K562 (cell line): ENCODE results near the gene FAM169A. TPM values are rescaled to one million over a fixed set of nuclear protein-coding genes. Genes with fewer than 3 reads are reported as not detected.

Source experiments
- ARHGAP35 ChIP-seq: fragments of 450-650 bp; IDR thresholded peaks from 2 replicates; pipeline ENCODE4 v1.6.1; 2018; ENCODE audit not compliant: partially characterized antibody
- ATF1 ChIP-seq, 2 experiments: fragments of 450-650 bp in 1 of 2; IDR thresholded peaks; 2 replicates each; pipeline ENCODE4 v1.6.1; 2016; ENCODE audit warnings: missing compliant biosample characterization in 1 of 2, missing genetic modification characterization in 1 of 2
- CBX5 ChIP-seq: IDR thresholded peaks from 2 replicates; pipeline ENCODE4 v1.6.1; 2014; ENCODE audit warnings: low read depth, borderline replicate concordance
- CCNT2 ChIP-seq: IDR thresholded peaks from 2 replicates; pipeline ENCODE4 v1.6.1; 2011; ENCODE audit warnings: borderline replicate concordance, low read depth, mild to moderate bottlenecking, moderate library complexity, mixed read lengths, low read length; ENCODE audit not compliant: insufficient read length; ENCODE audit errors: extremely low read depth
- FOXO4 ChIP-seq: fragments of 450-650 bp; formaldehyde crosslinking; IDR thresholded peaks from 2 replicates; pipeline ENCODE4 v1.4.0; 2020; ENCODE audit warnings: mild to moderate bottlenecking, moderate library complexity
- MXI1 ChIP-seq: IDR thresholded peaks from 2 replicates; pipeline ENCODE4 v1.6.1; 2011; ENCODE audit warnings: low read depth, mild to moderate bottlenecking, improper control_type of control experiment, low read length
- NCOA2 ChIP-seq, 2 experiments: fragments of 450-650 bp; IDR thresholded peaks; 2 replicates each; pipeline ENCODE4 v1.6.1; 2018; ENCODE audit warnings: mild to moderate bottlenecking in 2 of 2, moderate library complexity in 1 of 2; ENCODE audit not compliant: partially characterized antibody in 2 of 2
- NFRKB ChIP-seq: fragments of 450-650 bp; IDR thresholded peaks from 2 replicates; pipeline ENCODE4 v1.6.1; 2016; ENCODE audit warnings: low read depth
- NFXL1 ChIP-seq: fragments of 450-650 bp; formaldehyde crosslinking; IDR thresholded peaks from 2 replicates; pipeline ENCODE4 v1.4.0; 2021; ENCODE audit warnings: mild to moderate bottlenecking
- NR1H2 ChIP-seq: sonication (generic); formaldehyde crosslinking; IDR thresholded peaks from 2 replicates; pipeline ENCODE4 v1.4.0; 2020; ENCODE audit warnings: mild to moderate bottlenecking, missing genetic modification reagents
- PCBP1 ChIP-seq: fragments of 200-400 bp; formaldehyde crosslinking; IDR thresholded peaks from 2 replicates; pipeline ENCODE4 v1.6.1; 2018; ENCODE audit warnings: mild to moderate bottlenecking, low read depth, low read length; ENCODE audit not compliant: poor library complexity, severe bottlenecking
- RAD21 ChIP-seq, 2 experiments: fragments of 250-450 bp in 1 of 2; fragments of 450-650 bp in 1 of 2; sonication (Bioruptor Pico) in 1 of 2; formaldehyde crosslinking in 1 of 2; IDR thresholded peaks in 1 of 2; conservative IDR thresholded peaks in 1 of 2; 2 replicates each; pipeline versions ENCODE4 v1.4.0 to v1.8.0; 2020 to 2022; ENCODE audit warnings: mild to moderate bottlenecking in 2 of 2, moderate library complexity in 1 of 2
- RB1 ChIP-seq: fragments of 450-650 bp; IDR thresholded peaks from 2 replicates; pipeline ENCODE4 v1.6.1; 2017; ENCODE audit warnings: low read depth, mild to moderate bottlenecking
- SMARCC2 ChIP-seq: fragments of 450-650 bp; IDR thresholded peaks from 2 replicates; pipeline ENCODE4 v1.6.1; 2017; ENCODE audit warnings: antibody characterized with exemption, moderate library complexity, mild to moderate bottlenecking, low read depth
- SRF ChIP-seq, 2 experiments: fragments of 250-450, 450-650 bp in 1 of 2; sonication (Bioruptor Pico) in 1 of 2; sonication (generic) in 1 of 2; formaldehyde crosslinking; IDR thresholded peaks; 2 replicates each; pipeline versions ENCODE4 v1.5.0 to v1.5.1; 2020 to 2022; ENCODE audit warnings: mild to moderate bottlenecking in 1 of 2, missing genetic modification reagents in 1 of 2
- ZEB2 ChIP-seq: fragments of 450-650 bp; IDR thresholded peaks from 2 replicates; pipeline ENCODE4 v1.6.1; 2016
- ZNF134 ChIP-seq: fragments of 250-450 bp; sonication (Bioruptor Pico); conservative IDR thresholded peaks from 2 replicates; pipeline ENCODE4 v1.4.0; 2020
- ZNF354B ChIP-seq: fragments of 250-450 bp; sonication (Bioruptor Pico); IDR thresholded peaks from 2 replicates; pipeline ENCODE4 v1.4.0; 2020
- ZNF583 ChIP-seq: fragments of 250-450 bp; sonication (Bioruptor Pico); IDR thresholded peaks from 2 replicates; pipeline ENCODE4 v1.4.0; 2020
- ZNF75A ChIP-seq: fragments of 450-650 bp; formaldehyde crosslinking; IDR thresholded peaks from 2 replicates; pipeline ENCODE4 v1.4.0; 2020; ENCODE audit warnings: mild to moderate bottlenecking
- polyA plus RNA-seq, 8 experiments: library from polyadenylated mRNA; depleted of rRNA in 4 of 8; stranded (reverse) in 5 of 8; unstranded in 3 of 8; fragments of >200 nt; fragmentation: Nextera tagmentation in 2 of 8; fragmentation: Illumina TruSeq in 1 of 8; extraction: Ambion mirVana in 2 of 8; extraction: Trizol in 1 of 8; gene quantifications; 2 replicates each; pipeline versions ENCODE4 v1.2.1 to v1.2.3, GENCODE V29; 2011 to 2014; ENCODE audit warnings: inconsistent platforms in 1 of 8, missing spikeins in 1 of 8
- total RNA-seq, 7 experiments: library from RNA; depleted of rRNA in 6 of 7; stranded (reverse); fragments of >200 nt in 6 of 7; fragmentation: Illumina TruSeq in 2 of 7; extraction: Trizol in 2 of 7; gene quantifications; 2 replicates each; pipeline versions ENCODE4 v1.2.1 to v1.2.3, GENCODE V29; 2011 to 2021; ENCODE audit warnings: low replicate concordance in 1 of 7
- TF ChIP-seq, protein P1 (sequence below): sonication (generic); formaldehyde crosslinking; IDR thresholded peaks from 2 replicates; pipeline ENCODE4 v1.5.0; 2020; ENCODE audit warnings: missing genetic modification reagents
- TF ChIP-seq, protein P2 (sequence below): sonication (generic); formaldehyde crosslinking; IDR thresholded peaks from 2 replicates; pipeline ENCODE4 v1.8.0; 2022; ENCODE audit warnings: mild to moderate bottlenecking, missing genetic modification reagents
- TF ChIP-seq, protein P3 (sequence below): sonication (generic); formaldehyde crosslinking; IDR thresholded peaks from 2 replicates; pipeline ENCODE4 v1.8.0; 2022; ENCODE audit warnings: mild to moderate bottlenecking, missing genetic modification reagents, borderline replicate concordance

Gene FAM169A
- total and polyA plus RNA-seq, 9 of the 15 experiments (the other 6 are each of a cell fraction or from before 2014, with no cell fraction given), result 0.01 to 0.04 TPM; not detected in 7

- TF ChIP-seq, protein P1, sequence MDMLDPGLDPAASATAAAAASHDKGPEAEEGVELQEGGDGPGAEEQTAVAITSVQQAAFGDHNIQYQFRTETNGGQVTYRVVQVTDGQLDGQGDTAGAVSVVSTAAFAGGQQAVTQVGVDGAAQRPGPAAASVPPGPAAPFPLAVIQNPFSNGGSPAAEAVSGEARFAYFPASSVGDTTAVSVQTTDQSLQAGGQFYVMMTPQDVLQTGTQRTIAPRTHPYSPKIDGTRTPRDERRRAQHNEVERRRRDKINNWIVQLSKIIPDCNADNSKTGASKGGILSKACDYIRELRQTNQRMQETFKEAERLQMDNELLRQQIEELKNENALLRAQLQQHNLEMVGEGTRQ (CRISPR knock-in tag), result no peak
- peak; percentile 88 for TF ChIP-seq RB1
- no peak for TF ChIP-seq ZNF354B (CRISPR knock-in tag)
- TF ChIP-seq ATF1 (CRISPR knock-in tag; IDR thresholded peaks at IDR 0.05), result 0 out of 2 replicates have a peak, but pooled peaks have one; percentile 2
- TF ChIP-seq ATF1 (tag; IDR thresholded peaks at IDR 0.05), result peak; percentile 75
- TF ChIP-seq ZNF75A (CRISPR knock-in tag), result no peak
- no peak for TF ChIP-seq PCBP1
- no peak for TF ChIP-seq NCOA2 (IDR thresholded peaks at IDR 0.05; ENCODE audit: partially characterized antibody in 2 of 2)
- no peak for TF ChIP-seq ZNF583 (CRISPR knock-in tag)
- peak; percentile 99 for TF ChIP-seq ZEB2
- TF ChIP-seq FOXO4, result no peak
- TF ChIP-seq NFRKB, result peak; percentile 40; the same call in 1 of the 2 replicates
- TF ChIP-seq SMARCC2, result no peak
- TF ChIP-seq ARHGAP35, result no peak
- no peak for TF ChIP-seq ZNF134 (CRISPR knock-in tag)
- TF ChIP-seq, protein P2, sequence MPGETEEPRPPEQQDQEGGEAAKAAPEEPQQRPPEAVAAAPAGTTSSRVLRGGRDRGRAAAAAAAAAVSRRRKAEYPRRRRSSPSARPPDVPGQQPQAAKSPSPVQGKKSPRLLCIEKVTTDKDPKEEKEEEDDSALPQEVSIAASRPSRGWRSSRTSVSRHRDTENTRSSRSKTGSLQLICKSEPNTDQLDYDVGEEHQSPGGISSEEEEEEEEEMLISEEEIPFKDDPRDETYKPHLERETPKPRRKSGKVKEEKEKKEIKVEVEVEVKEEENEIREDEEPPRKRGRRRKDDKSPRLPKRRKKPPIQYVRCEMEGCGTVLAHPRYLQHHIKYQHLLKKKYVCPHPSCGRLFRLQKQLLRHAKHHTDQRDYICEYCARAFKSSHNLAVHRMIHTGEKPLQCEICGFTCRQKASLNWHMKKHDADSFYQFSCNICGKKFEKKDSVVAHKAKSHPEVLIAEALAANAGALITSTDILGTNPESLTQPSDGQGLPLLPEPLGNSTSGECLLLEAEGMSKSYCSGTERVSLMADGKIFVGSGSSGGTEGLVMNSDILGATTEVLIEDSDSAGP (CRISPR knock-in tag), result 0 out of 2 replicates have a peak, but pooled peaks have one; percentile 40
- TF ChIP-seq RAD21 (CRISPR knock-in tag; conservative IDR thresholded peaks at IDR 0.05 in 1 of 2, IDR thresholded peaks at IDR 0.05 in 1 of 2), result 0 out of 4 replicates have a peak, but pooled peaks of 1 of the 2 experiments have one; percentile 7
- TF ChIP-seq NFXL1 (CRISPR knock-in tag), result no peak
- TF ChIP-seq MXI1, result 0 out of 2 replicates have a peak, but pooled peaks have one; percentile 41
- no peak for TF ChIP-seq CCNT2
- TF ChIP-seq, protein P3, sequence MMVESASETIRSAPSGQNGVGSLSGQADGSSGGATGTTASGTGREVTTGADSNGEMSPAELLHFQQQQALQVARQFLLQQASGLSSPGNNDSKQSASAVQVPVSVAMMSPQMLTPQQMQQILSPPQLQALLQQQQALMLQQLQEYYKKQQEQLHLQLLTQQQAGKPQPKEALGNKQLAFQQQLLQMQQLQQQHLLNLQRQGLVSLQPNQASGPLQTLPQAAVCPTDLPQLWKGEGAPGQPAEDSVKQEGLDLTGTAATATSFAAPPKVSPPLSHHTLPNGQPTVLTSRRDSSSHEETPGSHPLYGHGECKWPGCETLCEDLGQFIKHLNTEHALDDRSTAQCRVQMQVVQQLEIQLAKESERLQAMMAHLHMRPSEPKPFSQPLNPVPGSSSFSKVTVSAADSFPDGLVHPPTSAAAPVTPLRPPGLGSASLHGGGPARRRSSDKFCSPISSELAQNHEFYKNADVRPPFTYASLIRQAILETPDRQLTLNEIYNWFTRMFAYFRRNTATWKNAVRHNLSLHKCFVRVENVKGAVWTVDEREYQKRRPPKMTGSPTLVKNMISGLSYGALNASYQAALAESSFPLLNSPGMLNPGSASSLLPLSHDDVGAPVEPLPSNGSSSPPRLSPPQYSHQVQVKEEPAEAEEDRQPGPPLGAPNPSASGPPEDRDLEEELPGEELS, result no peak
- TF ChIP-seq NR1H2 (CRISPR knock-in tag), result peak; percentile 57; the same call in 1 of the 2 replicates
- TF ChIP-seq CBX5, result no peak
- TF ChIP-seq SRF (CRISPR knock-in tag; IDR thresholded peaks at IDR 0.05), result 0 out of 4 replicates have a peak, but pooled peaks of 1 of the 2 experiments have one; percentile 29
Observed at GRCh38 chr5:74766849-74767578, 99.2 kb downstream of the FAM169A start, which contains the start of the genes GFM2 and NSA2 (continued).
